Suprapubic skin (tissue), 4 donors: ENCODE measurements around the gene GNAQ.

Source experiments
- CTCF ChIP-seq, 2 donors: fragments of 200-600 bp in 1 of 2; fragments of 450-650 bp in 1 of 2; sonication (generic) in 1 of 2; IDR thresholded peaks; one replicate each; pipeline ENCODE4 v1.5.1; 2016 to 2019; ENCODE audit warnings: antibody characterized with exemption in 2 of 2, mild to moderate bottlenecking in 1 of 2, moderate library complexity in 1 of 2
- EP300 ChIP-seq: sonication (generic); formaldehyde crosslinking; IDR thresholded peaks from one replicate; pipeline ENCODE4 v1.6.1; 2017; ENCODE audit warnings: antibody characterized with exemption
- POLR2AphosphoS5 ChIP-seq, 3 donors: sonication (generic); formaldehyde crosslinking; IDR thresholded peaks; one replicate each; pipeline ENCODE4 v1.6.1; 2017; ENCODE audit warnings: antibody characterized with exemption in 3 of 3

GRCh38 chr9:77871483-77871882 is 160.1 kb downstream of the GNAQ start:
- TF ChIP-seq CTCF (IDR thresholded peaks at IDR 0.05) = no peak
- no peak for TF ChIP-seq POLR2AphosphoS5 (IDR thresholded peaks at IDR 0.05)
- no peak for TF ChIP-seq EP300
